HG02973 (cell line): ENCODE results near the gene PAQR8.

Source experiments
- ATAC-seq: cut with Tn5 transposase; IDR thresholded peaks from one replicate; pipeline ENCODE4 v1.9.1; 2021; ENCODE audit warnings: moderate library complexity; ENCODE audit not compliant: unreplicated experiment

The PAQR8 gene

GRCh38 chr6:52346503-52346902 lies 15.4 kb upstream of the PAQR8 start:
- no peak for ATAC-seq

- no peak for ATAC-seq
Measured at GRCh38 chr6:52347818-52348217, 14.1 kb upstream of the PAQR8 start.

DNA sequence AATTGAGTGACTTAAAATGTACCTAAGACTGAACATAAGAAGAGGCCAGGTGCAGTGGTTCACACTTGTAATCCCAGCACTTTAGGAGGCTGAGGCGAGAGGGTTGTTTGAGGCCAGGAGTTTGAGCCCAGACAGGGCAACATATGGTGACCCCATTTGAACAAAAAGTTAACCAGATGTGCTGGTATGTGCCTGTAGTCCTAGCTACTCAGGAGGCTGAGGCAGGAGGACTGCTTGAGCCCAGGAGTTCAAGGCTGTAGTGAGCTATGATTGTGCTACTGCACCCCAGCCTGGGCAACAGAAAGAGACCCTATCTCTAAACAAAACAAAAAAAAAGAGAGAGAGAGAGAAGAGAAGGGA lies 10.1 kb upstream of the PAQR8 start:
- no peak for ATAC-seq

- peak; percentile 93 for ATAC-seq
Measured at GRCh38 chr6:52352239-52353018, 9.5 kb upstream of the PAQR8 start.

GRCh38 chr6:52356017-52356416 lies 5.9 kb upstream of the PAQR8 start:
- no peak for ATAC-seq

GRCh38 chr6:52359403-52359802 lies 2.5 kb upstream of the PAQR8 start:
- no peak for ATAC-seq

DNA sequence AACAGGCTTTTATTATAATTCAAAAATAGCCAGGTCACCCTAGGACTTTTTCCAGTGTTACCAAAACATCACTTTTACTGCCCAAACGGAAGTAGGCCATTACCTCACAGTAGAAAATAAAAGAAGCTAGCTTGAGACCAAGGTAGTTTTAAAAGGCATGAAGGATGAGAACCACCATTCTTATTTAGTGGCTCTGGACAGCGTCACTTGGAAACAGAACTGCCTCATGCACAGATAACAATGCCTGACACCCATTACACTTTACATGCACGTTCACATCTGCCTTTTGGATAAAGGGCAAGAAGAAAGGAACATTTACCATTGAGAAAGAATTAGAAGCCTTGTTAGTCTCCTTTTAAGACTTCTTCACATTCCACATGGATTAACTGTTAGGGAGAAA lies 1.9 kb upstream of the PAQR8 start:
- ATAC-seq = no peak

DNA sequence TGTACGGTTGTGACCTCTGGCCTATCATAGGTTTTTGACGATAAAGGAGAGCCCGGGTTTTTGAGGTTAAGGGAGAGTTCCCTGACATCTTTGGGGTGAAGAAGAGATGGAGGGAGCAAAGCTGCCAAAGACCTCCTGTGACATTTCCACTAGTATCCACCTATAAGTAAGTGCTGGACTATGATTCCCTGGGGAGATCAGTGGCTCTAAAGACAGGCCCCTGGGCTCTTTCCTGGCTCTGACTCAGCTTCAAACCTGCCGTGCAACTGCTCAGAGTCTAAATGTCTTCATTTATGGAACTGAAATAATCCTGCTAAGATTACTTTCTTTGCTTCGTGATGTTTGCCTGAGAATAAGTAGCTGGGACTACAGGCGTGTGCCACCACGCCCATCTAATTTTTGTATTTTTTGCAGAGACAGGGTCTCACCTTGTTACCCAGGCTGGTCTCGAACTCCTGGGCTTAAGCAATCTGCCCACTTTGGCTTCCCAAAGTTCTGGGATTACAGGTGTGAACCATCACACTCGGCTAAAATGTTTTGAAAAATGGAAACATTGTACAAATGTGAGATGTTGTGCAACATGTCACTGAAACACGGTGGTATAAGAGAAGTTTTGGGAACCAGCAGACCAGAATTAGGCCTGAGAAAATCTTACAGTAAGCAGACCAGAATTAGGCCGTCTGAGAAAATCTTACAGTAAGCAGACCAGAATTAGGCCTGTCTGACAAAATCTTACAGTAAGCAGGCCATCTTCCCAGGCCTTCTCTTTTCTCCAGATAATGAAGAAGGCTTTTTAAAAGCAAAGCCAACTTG lies 1.1 kb upstream of the PAQR8 start:
- no peak for ATAC-seq

GRCh38 chr6:52361414-52361944 lies 472 bp upstream of the PAQR8 start:
- ATAC-seq = peak; percentile 24

DNA sequence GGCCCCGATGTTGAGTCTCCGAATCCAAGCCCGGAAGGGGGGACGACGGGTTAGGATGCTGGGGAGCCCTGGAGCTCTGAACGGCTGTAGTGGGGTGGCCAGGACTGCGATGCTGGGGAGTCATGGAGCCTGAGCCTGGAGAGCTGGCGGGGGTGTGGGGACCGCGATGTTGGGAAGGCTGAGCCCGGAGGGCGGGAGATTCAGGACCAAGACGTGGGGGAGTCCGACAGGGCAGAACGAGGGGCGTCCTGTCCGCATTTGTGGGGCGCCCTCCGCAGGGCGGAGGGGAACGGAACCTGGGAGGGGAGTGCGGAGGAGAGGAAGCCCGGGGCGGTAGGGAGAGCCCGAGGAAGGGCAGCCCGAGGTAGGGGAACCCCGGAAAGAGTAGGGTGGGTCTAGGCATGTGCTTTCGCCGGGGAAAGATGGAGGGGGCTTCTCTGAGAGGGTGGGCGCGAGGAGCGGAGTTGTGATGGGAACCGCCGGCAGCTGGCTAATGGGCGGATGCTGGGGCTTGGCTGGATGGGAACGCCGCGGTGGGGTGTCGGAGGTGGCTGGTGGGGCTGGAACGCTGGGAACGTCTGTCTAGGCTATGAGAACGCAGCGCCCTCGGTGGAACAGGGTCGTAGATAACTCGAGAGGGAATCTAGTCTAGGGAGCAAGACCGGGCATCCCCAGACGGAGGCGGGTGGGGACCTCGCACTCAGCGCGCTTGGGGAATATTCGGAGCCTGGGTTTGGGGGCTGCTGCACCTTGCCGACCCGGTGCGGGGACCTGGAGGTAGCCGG lies 684 bp downstream of the PAQR8 start:
- ATAC-seq = peak; percentile 39

GRCh38 chr6:52363228-52363867 lies 1.4 kb downstream of the PAQR8 start:
- no peak for ATAC-seq

GRCh38 chr6:52364480-52365166 lies 2.7 kb downstream of the PAQR8 start:
- no peak for ATAC-seq

GRCh38 chr6:52365317-52365716 lies 3.4 kb downstream of the PAQR8 start:
- no peak for ATAC-seq

DNA sequence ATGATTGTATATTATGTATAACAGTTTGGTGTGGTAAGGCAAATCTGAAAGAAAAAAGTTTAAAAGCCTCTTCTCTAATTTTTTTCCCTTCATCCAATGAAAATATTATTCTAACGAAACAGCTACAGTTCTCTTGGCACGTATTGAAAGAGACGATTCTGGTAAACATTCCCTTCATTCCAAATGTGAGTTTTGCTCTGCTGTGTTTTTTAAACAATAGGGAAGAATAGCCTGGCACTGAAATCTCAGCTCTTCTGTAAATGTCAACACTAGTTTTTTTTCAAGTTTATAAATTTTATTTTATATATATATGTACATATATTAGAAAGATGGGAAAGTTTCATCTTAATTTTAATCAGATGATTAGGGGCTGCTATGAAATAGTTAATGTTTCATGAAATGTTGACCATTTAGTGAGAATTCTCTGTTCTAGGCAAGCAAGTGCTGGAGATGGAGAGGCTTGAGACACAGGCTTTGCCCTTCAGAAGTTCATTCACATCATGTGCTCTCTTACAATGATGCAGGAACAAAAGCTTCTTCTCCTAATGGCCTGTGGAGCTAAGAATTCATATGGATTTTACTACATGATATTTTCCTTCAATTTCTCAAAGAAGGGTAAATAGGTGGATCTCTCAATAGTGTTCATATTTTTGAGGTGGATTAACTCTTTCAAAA lies 4.1 kb downstream of the PAQR8 start:
- no peak for ATAC-seq

GRCh38 chr6:52368002-52368401 lies 6.1 kb downstream of the PAQR8 start:
- no peak for ATAC-seq

- ATAC-seq = no peak
Measured at GRCh38 chr6:52369234-52369633, 7.3 kb downstream of the PAQR8 start.

- no peak for ATAC-seq
Measured at GRCh38 chr6:52371656-52372191, 9.8 kb downstream of the PAQR8 start.

DNA sequence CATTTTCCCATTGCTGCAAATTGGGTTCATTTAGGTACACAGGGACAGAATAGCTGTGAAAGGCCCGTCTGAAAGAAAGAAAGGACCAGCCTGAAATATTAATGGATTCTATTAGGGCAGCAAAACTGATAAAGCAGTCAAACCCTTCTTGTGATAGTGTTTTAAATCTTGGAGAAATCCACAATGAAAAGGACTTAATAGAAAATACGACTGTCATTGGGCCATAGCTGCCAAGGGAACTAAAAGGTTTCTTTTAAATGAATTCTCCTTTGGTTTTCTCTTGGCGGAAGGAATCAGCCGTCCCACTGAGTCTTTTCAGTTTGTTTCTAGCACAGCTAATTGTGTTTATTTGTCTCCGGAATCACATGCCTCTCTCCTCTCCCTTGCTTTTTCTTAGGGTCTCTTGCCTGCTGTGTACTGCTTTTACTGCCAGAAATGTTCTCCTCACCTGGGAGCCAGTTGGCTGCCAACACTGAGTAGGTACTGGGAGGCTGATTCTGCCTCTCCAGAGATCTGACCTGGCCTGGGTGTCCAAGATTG lies 11.3 kb downstream of the PAQR8 start:
- ATAC-seq = no peak

DNA sequence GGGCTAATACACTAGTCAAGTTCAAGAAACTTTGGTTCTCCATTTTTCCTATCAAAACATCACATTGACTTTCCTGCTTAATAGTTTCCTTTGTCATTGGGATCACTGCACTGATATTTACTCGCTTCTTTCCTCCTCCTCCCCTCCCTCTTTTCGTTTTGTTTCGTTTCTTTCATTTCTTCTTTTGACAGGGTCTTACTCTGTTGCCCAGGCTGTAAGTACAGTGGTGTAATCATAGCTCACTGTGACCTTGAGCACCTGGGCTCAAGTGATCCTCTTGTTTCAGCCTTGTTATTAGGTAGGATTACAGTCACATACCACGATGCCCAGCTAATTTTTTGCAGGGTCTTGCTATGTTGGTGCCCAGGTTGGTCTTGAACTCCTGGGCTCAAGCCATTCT lies 12.3 kb downstream of the PAQR8 start:
- ATAC-seq = no peak
